ENCODE measurements around the gene VSIG10L2.

DNA sequence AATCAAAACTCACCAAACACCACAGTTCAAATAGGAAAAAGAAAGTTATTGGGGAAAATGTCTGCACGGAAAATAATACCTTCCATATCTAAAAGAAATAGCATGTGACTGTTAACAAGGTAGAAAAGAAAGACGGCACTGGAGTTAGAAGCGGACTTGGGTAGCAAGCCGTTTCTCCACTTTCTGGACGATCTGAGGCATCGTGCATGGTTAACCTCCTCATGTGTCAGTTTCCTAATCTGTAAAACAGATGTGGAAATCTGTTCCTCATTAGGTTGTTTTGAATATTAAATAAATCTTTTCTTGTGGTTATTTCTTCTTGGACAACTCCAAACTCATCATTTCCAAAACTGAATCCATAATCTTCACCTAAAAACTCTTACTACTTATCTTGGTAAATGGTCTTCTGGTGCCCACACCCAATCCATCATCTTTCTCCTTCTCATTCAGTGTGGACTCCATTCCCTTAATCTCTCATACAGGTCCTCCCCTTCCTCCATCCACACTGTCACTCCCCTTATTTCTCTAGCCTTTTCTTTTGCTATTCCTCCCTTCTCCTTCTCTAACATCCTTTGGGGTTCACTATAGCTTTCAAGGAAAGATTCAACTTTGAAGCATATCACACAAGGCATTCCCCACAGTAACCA is 53.5 kb downstream of the VSIG10L2 start:
- TF ChIP-seq, protein P1, sequence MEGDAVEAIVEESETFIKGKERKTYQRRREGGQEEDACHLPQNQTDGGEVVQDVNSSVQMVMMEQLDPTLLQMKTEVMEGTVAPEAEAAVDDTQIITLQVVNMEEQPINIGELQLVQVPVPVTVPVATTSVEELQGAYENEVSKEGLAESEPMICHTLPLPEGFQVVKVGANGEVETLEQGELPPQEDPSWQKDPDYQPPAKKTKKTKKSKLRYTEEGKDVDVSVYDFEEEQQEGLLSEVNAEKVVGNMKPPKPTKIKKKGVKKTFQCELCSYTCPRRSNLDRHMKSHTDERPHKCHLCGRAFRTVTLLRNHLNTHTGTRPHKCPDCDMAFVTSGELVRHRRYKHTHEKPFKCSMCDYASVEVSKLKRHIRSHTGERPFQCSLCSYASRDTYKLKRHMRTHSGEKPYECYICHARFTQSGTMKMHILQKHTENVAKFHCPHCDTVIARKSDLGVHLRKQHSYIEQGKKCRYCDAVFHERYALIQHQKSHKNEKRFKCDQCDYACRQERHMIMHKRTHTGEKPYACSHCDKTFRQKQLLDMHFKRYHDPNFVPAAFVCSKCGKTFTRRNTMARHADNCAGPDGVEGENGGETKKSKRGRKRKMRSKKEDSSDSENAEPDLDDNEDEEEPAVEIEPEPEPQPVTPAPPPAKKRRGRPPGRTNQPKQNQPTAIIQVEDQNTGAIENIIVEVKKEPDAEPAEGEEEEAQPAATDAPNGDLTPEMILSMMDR (IDR thresholded peaks at IDR 0.05; ENCODE audit: insufficient read depth, low read length, poor library complexity, severe bottlenecking): no peak
- no peak for TF ChIP-seq EZH2phosphoT487 (conservative IDR thresholded peaks at IDR 0.05; ENCODE audit: low read length)
